ENCODE data around the gene DR1.

Gene DR1

GRCh38 chr1:93324486-93325464 is 20.9 kb upstream of the DR1 start:
- Histone ChIP-seq H3K27me3 (ENCODE audit: insufficient read depth, poor library complexity, severe bottlenecking) (no peaks in the 10 kb centered on the region), H3K27ac (replicated peaks) (no peak overlapping the region), H3K4me3 (replicated peaks; ENCODE audit: insufficient read depth, low read length) (no peak overlapping the region)
- no peak for DNase-seq (ENCODE audit: low read depth in 1 of 2, low spot score in 1 of 2)
- no peak for TF ChIP-seq POLR2AphosphoS5 (IDR thresholded peaks at IDR 0.05; ENCODE audit: low read depth)
- no peak for TF ChIP-seq CTCF (IDR thresholded peaks at IDR 0.05; ENCODE audit: insufficient read depth, low read length)

- H3K4me3 ChIP-seq (replicated peaks; ENCODE audit: insufficient read depth, low read length) = no peak overlapping the region
- TF ChIP-seq CTCF (IDR thresholded peaks at IDR 0.05; ENCODE audit: insufficient read depth, low read length) (no peak), REST (IDR thresholded peaks at IDR 0.05; ENCODE audit: insufficient replicate concordance, low read depth) (no peak), GABPA (IDR thresholded peaks at IDR 0.05; ENCODE audit: low read depth) (no peak), POLR2AphosphoS5 (IDR thresholded peaks at IDR 0.05; ENCODE audit: low read depth) (no peak), SPI1 (IDR thresholded peaks at IDR 0.05; ENCODE audit: borderline replicate concordance, low read depth) (no peak)
- H3K27me3 ChIP-seq (ENCODE audit: insufficient read depth, poor library complexity, severe bottlenecking) = no peaks in the 10 kb centered on the region
- no peak for DNase-seq (ENCODE audit: low read depth in 1 of 2, low spot score in 1 of 2)
- H3K27ac ChIP-seq (replicated peaks) = no peak overlapping the region
Observed at GRCh38 chr1:93328809-93329760, 16.6 kb upstream of the DR1 start.

- Histone ChIP-seq H3K27ac (replicated peaks) (no peak overlapping the region), H3K27me3 (ENCODE audit: insufficient read depth, poor library complexity, severe bottlenecking) (no peaks in the 10 kb centered on the region), H3K4me3 (replicated peaks; ENCODE audit: insufficient read depth, low read length) (no peak overlapping the region)
- TF ChIP-seq SPI1 (IDR thresholded peaks at IDR 0.05; ENCODE audit: borderline replicate concordance, low read depth) (no peak), CTCF (IDR thresholded peaks at IDR 0.05; ENCODE audit: insufficient read depth, low read length) (no peak), GABPA (IDR thresholded peaks at IDR 0.05; ENCODE audit: low read depth) (no peak), POLR2AphosphoS5 (IDR thresholded peaks at IDR 0.05; ENCODE audit: low read depth) (no peak), REST (IDR thresholded peaks at IDR 0.05; ENCODE audit: insufficient replicate concordance, low read depth) (no peak)
- no peak for DNase-seq (ENCODE audit: low read depth in 1 of 2, low spot score in 1 of 2)
Observed at GRCh38 chr1:93330196-93330595, 15.5 kb upstream of the DR1 start.
